IMR-90 (cell line): Measurements from ENCODE around the gene BST1. TPM values are rescaled to one million over a fixed set of nuclear protein-coding genes. Genes with fewer than 3 reads are reported as not detected.

Experiments
- ATAC-seq: fragments of 200-7000 bp; cut with Tn5 transposase; 2 replicates; pipeline ENCODE4 v1.9.1; 2020; ENCODE audit warnings: low read depth, mild to moderate bottlenecking, moderate library complexity
- BruUV-seq: library from RNA; stranded (reverse); fragments of 400-500 nt; replicated peaks from 2 replicates; lab custom pipeline; 2021; lab: Mats Ljungman, UMichigan
- CTCF ChIA-PET: fragments of 300-600 bp; formaldehyde crosslinking; extraction: SDS; loops from one replicate; lab custom pipeline; 2021; ENCODE audit warnings: antibody characterized with exemption; lab: Yijun Ruan, JAX
- POLR2A ChIA-PET: fragments of 300-600 bp; sonication (Branson Sonifier 250); formaldehyde crosslinking; loops from one replicate; lab custom pipeline; 2022; ENCODE audit warnings: antibody characterized with exemption; ENCODE audit not compliant: unreplicated experiment; lab: Charles Lee
- DNase-seq: peaks from one replicate; pipeline ENCODE4 v3.0.0; 2013
- H2AFZ ChIP-seq: replicated peaks from 2 replicates; pipeline ENCODE3; 2013; ENCODE audit warnings: low read length, mild to moderate bottlenecking; ENCODE audit not compliant: poor library complexity
- H2AK5ac ChIP-seq: 2 replicates; pipeline ENCODE4 v1.6.1; 2013; ENCODE audit warnings: low read depth, low read length, inconsistent platforms
- H2AK9ac ChIP-seq: replicated peaks from 2 replicates; pipeline ENCODE3; 2013; ENCODE audit warnings: mild to moderate bottlenecking, low read depth, low read length, moderate library complexity; ENCODE audit not compliant: poor library complexity
- H2BK120ac ChIP-seq: 2 replicates; pipeline ENCODE4 v1.6.1; 2013; ENCODE audit warnings: low read depth, low read length, inconsistent platforms
- H2BK15ac ChIP-seq: 3 replicates; pipeline ENCODE4 v1.6.1; 2013; ENCODE audit warnings: low read depth, low read length, inconsistent platforms
- H2BK20ac ChIP-seq: 2 replicates; pipeline ENCODE4 v1.6.1; 2013; ENCODE audit warnings: low read depth, mild to moderate bottlenecking, inconsistent platforms, low read length, moderate library complexity
- H2BK5ac ChIP-seq: 2 replicates; pipeline ENCODE4 v1.6.1; 2013; ENCODE audit warnings: mild to moderate bottlenecking, low read depth, low read length, inconsistent platforms; ENCODE audit not compliant: poor library complexity, severe bottlenecking
- H3K14ac ChIP-seq: replicated peaks from 2 replicates; pipeline ENCODE4 v1.6.1; 2013; ENCODE audit warnings: low read depth, low read length, inconsistent platforms
- H3K18ac ChIP-seq: 2 replicates; pipeline ENCODE4 v1.6.1; 2013; ENCODE audit warnings: low read depth, low read length, control low read depth
- H3K23ac ChIP-seq: 2 replicates; pipeline ENCODE4 v1.6.1; 2013; ENCODE audit warnings: low read depth, low read length, inconsistent platforms
- H3K27ac ChIP-seq: 2 replicates; pipeline ENCODE4 v1.5.1; 2013; ENCODE audit warnings: mild to moderate bottlenecking, control low read depth, low read length; ENCODE audit not compliant: insufficient read depth
- H3K27me3 ChIP-seq: 2 replicates; pipeline ENCODE4 v1.6.1; 2013; ENCODE audit warnings: low read length; ENCODE audit not compliant: control insufficient read depth, insufficient read depth
- H3K36me3 ChIP-seq: 2 replicates; pipeline ENCODE4 v1.6.1; 2013; ENCODE audit warnings: low read length, mixed read lengths; ENCODE audit not compliant: control insufficient read depth, insufficient read depth
- H3K4ac ChIP-seq: 2 replicates; pipeline ENCODE4 v1.6.1; 2013; ENCODE audit warnings: low read depth, low read length, inconsistent platforms
- H3K4me1 ChIP-seq: 2 replicates; pipeline ENCODE4 v1.6.1; 2013; ENCODE audit warnings: low read length, mixed read lengths; ENCODE audit not compliant: control insufficient read depth, insufficient read depth
- H3K4me2 ChIP-seq: 2 replicates; pipeline ENCODE4 v1.6.1; 2013; ENCODE audit warnings: low read depth, mild to moderate bottlenecking, control low read depth, low read length, moderate library complexity
- H3K4me3 ChIP-seq: 2 replicates; pipeline ENCODE4 v1.5.1; 2013; ENCODE audit warnings: low read depth, mild to moderate bottlenecking, control low read depth, low read length, moderate library complexity; ENCODE audit not compliant: insufficient read depth
- H3K56ac ChIP-seq: 2 replicates; pipeline ENCODE4 v1.6.1; 2013; ENCODE audit warnings: low read length, inconsistent platforms; ENCODE audit not compliant: insufficient read depth; ENCODE audit errors: extremely low read depth
- H3K79me1 ChIP-seq, 2 experiments: 2 replicates each; pipeline ENCODE4 v1.6.1; 2013; ENCODE audit warnings: low read length in 2 of 2, inconsistent platforms in 1 of 2, low read depth in 1 of 2
- H3K9ac ChIP-seq: 2 replicates; pipeline ENCODE4 v1.6.1; 2013; ENCODE audit warnings: low read depth, low read length, control low read depth
- H3K9me1 ChIP-seq: 2 replicates; pipeline ENCODE4 v1.6.1; 2013; ENCODE audit warnings: low read length, inconsistent platforms; ENCODE audit not compliant: insufficient read depth
- H3K9me3 ChIP-seq: 2 replicates; pipeline ENCODE4 v1.6.1; 2013; ENCODE audit warnings: low read length; ENCODE audit not compliant: control insufficient read depth, insufficient read depth
- H4K20me1 ChIP-seq: 2 replicates; pipeline ENCODE4 v1.6.1; 2013; ENCODE audit warnings: low read length, inconsistent platforms; ENCODE audit not compliant: insufficient read depth
- H4K5ac ChIP-seq: 2 replicates; pipeline ENCODE4 v1.6.1; 2013; ENCODE audit warnings: mild to moderate bottlenecking, low read depth, low read length, control low read depth
- H4K8ac ChIP-seq, 2 experiments: 2 replicates each; pipeline ENCODE4 v1.6.1; 2013; ENCODE audit warnings: low read depth in 2 of 2, low read length in 2 of 2, control low read depth in 1 of 2, inconsistent platforms in 1 of 2
- H4K91ac ChIP-seq: 2 replicates; pipeline ENCODE4 v1.6.1; 2013; ENCODE audit warnings: low read depth, low read length, inconsistent platforms; ENCODE audit not compliant: insufficient read depth
- FOS ChIP-seq: fragments of 150-350 bp; IDR thresholded peaks from 2 replicates; pipeline ENCODE4 v1.6.1; 2016; ENCODE audit warnings: low read depth, low read length
- MAZ ChIP-seq: IDR thresholded peaks from 2 replicates; pipeline ENCODE4 v1.6.1; 2012; ENCODE audit warnings: low read depth, mild to moderate bottlenecking, low read length, improper control_type of control experiment, moderate library complexity, borderline replicate concordance
- POLR2A ChIP-seq: IDR thresholded peaks from 2 replicates; pipeline ENCODE4 v1.6.1; 2012; ENCODE audit warnings: mild to moderate bottlenecking, low read depth, low read length
- RCOR1 ChIP-seq: IDR thresholded peaks from 2 replicates; pipeline ENCODE4 v1.6.1; 2012; ENCODE audit warnings: mild to moderate bottlenecking, low read length, improper control_type of control experiment; ENCODE audit not compliant: insufficient replicate concordance
- SMC3 ChIP-seq: fragments of 150-350 bp; IDR thresholded peaks from 2 replicates; pipeline ENCODE4 v1.6.1; 2016; ENCODE audit warnings: low read depth, mild to moderate bottlenecking, antibody characterized with exemption, low read length, moderate library complexity
- WGBS, 2 experiments: methylation state at CpG; one replicate each; pipeline versions ENCODE4 v1.1.5 to v1.1.7; 2013; ENCODE audit warnings: missing lambda C conversion rate in 2 of 2; ENCODE audit not compliant: insufficient read length in 1 of 2; ENCODE audit errors: extremely low coverage in 2 of 2; 5-methylcytosine and 5-hydroxymethylcytosine counted together
- dilution Hi-C: fragments of 300-500 bp; cut with HindIII; formaldehyde crosslinking; loops from one replicate; pipeline ENCODE4 v1.14.3; 2018; ENCODE audit warnings: low sequenced_read_pairs; ENCODE audit not compliant: unreplicated experiment
- in situ Hi-C: fragments of 300-500 bp; cut with MboI; formaldehyde crosslinking; loops from 3 replicates; pipeline ENCODE4 v1.14.3; 2019; ENCODE audit warnings: low sequenced_read_pairs, inconsistent platforms, mixed read lengths
- intact Hi-C: fragments of 100-400 bp; cut with micrococcal nuclease; formaldehyde crosslinking; loops from 2 replicates; pipeline ENCODE4 v1.10.0; 2022
- polyA plus RNA-seq, 3 experiments: library from polyadenylated mRNA; depleted of rRNA; stranded (reverse); fragments of >200 nt; gene quantifications; 2 replicates each; pipeline ENCODE4 v1.2.3, GENCODE V29; 2012; ENCODE audit warnings: low replicate concordance in 1 of 3
- total RNA-seq: library from RNA; depleted of rRNA; stranded (reverse); fragments of >200 nt; gene quantifications from 2 replicates; pipeline ENCODE4 v1.2.3, GENCODE V29; 2012
- TF ChIP-seq, protein P1 (sequence below): conservative IDR thresholded peaks from 2 replicates; pipeline ENCODE4 v1.5.1; 2012; ENCODE audit warnings: mild to moderate bottlenecking, low read depth, low read length, improper control_type of control experiment

BST1 gene
- total and polyA plus RNA-seq, 2 of the 4 experiments (the other 2 are of a cell fraction): 6.6 to 11.1 TPM

DNA sequence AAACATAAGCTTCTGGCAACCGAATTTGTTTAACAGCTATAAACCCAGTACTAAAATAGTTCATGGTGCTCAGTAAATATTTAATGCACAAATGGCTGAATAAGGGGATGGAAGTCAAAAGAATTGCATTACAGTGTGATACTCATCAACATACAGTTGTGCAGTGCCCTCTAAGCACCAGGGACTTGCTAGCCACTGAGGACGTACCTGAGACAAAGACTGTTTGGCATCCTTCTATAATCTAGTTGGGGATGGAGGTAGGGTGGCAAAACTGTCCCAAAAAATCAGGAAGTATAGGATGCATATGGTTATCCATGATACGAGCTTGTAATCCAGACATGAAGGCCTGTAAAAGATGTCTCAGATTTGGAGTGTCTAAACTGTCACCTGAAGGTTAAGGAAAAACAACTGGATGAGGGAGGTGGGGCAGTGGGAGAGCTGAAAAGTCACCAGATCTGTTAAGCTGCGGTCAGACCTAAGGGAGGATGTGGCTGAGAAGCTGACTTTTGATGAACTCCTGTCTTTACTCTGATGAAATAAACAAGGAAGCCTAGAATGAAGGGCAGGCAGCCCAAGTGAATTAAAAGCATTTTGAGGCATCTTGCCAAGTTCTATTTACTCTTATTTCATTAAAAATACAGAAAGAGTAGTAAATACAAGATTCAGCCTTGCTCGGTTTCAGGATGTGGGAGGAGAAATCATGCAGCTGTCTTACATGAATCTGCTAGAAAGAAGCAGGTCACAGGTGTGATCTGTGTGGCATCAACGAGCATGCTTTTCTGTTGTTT, 63.2 kb downstream of the BST1 start (continued):
- no peak for TF ChIP-seq POLR2A

DNA sequence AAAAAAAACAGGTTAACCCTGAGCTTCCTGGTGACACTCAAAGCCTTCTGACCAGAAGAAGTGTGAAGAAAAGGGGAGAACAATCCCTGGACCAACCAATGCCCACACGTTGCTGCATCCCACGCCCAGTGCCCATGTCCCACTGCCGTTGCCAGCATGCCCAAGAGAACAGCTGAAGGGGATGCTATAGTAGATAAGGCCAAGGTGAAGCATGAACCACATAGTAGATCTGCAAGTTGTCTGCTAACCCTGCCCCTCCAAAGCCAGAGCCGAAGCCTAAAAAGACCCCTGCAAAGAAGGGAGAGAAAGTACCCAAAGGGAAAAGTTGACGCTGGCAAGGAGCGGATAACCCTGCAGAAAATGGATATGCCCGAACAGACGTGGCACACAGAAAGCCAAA, 64.0 kb downstream of the BST1 start:
- Histone ChIP-seq H3K4me3 (no peak overlapping the region), H2BK20ac (no peak overlapping the region), H2BK15ac (no peak overlapping the region), H3K56ac (no peak overlapping the region), H2AFZ (no peak overlapping the region), H3K9me3 (no peaks in the 10 kb centered on the region), H3K23ac (no peak overlapping the region), H2AK5ac (no peak overlapping the region), H3K9ac (no peak overlapping the region), H3K4me2 (no peak overlapping the region), H3K27ac (no peak overlapping the region), H4K8ac (no peak overlapping the region), H3K18ac (no peak overlapping the region), H2BK5ac (no peak overlapping the region), H4K5ac (no peak overlapping the region), H3K4ac (no peak overlapping the region), H4K20me1 (no peaks in the 10 kb centered on the region), H3K79me1 (no peaks in the 10 kb centered on the region), H3K27me3 (peaks cover 23% of the 10 kb centered on the region), H3K14ac (no peak overlapping the region), H2BK120ac (no peak overlapping the region), H2AK9ac (no peak overlapping the region), H3K9me1 (no peaks in the 10 kb centered on the region), H4K91ac (no peak overlapping the region), H3K4me1 (no peaks in the 10 kb centered on the region), H3K36me3 (no peaks in the 10 kb centered on the region)
- POLR2A ChIA-PET: no interaction called here
- BruUV-seq: no TSS peak
- in situ Hi-C loops: no loop called here
- dilution Hi-C loops: no loop called here
- CTCF ChIA-PET: interaction anchor here (0.6 to 2.0 kb wide), 2 partner anchors 37 to 39 kb away, joined by 3 to 6 read pairs; no protein-coding TSS in a partner anchor
- intact Hi-C loops: no loop called here
- ATAC-seq (no peak), DNase-seq (no peak)
- TF ChIP-seq RCOR1 (no peak), FOS (no peak), MAZ (no peak), SMC3 (no peak)
- TF ChIP-seq, protein P1, sequence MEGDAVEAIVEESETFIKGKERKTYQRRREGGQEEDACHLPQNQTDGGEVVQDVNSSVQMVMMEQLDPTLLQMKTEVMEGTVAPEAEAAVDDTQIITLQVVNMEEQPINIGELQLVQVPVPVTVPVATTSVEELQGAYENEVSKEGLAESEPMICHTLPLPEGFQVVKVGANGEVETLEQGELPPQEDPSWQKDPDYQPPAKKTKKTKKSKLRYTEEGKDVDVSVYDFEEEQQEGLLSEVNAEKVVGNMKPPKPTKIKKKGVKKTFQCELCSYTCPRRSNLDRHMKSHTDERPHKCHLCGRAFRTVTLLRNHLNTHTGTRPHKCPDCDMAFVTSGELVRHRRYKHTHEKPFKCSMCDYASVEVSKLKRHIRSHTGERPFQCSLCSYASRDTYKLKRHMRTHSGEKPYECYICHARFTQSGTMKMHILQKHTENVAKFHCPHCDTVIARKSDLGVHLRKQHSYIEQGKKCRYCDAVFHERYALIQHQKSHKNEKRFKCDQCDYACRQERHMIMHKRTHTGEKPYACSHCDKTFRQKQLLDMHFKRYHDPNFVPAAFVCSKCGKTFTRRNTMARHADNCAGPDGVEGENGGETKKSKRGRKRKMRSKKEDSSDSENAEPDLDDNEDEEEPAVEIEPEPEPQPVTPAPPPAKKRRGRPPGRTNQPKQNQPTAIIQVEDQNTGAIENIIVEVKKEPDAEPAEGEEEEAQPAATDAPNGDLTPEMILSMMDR: no peak
- 75% methylated on average over 2 of the region's 8 CpGs; no CpG with 5 or more reads in 1 of the 2 experiments for WGBS, 2 experiments
